ENCODE data around the gene CLDN19. TPM values are rescaled to one million over a fixed set of nuclear protein-coding genes. Genes with fewer than 3 reads are reported as not detected.
"Not testable (repeated sequence)": the region's sequence is repeated elsewhere in the genome, so short reads cannot be mapped to it uniquely, and the experiment has no call there.

Gene CLDN19
- polyA plus RNA-seq, 3 donors, result 92.5 to 133 (median 119) TPM

- peak; percentile 34 for DNase-seq
These were observed 3.5 kb upstream of the CLDN19 start for GRCh38 chr1:42743317-42744147.

GRCh38 chr1:42742617-42743316, 2.7 kb upstream of the CLDN19 start:
- DNase-seq, result no peak

DNA sequence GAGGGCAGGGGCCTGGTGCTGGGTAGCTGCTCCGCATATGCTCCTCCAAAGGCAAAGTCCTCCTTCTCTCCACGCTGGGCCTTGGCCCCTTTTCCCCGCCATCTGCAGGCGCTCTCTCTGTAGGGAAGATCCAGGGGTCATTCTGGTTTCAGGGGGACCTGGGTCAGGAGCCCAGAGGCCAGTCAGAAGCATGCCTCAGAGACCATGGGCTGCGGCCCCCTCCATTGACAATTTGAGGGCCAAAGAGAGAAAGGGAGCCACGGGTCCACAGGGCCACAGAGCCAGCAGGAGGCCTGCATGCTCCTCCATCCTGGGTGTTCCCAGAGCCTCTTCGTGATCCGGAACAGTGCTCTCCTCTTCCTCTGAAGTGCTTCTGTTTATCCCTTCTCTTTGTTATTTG, 2.1 kb upstream of the CLDN19 start:
- DNase-seq, result no peak

- no peak for DNase-seq
These were observed 1.7 kb upstream of the CLDN19 start for GRCh38 chr1:42741706-42742105.

DNA sequence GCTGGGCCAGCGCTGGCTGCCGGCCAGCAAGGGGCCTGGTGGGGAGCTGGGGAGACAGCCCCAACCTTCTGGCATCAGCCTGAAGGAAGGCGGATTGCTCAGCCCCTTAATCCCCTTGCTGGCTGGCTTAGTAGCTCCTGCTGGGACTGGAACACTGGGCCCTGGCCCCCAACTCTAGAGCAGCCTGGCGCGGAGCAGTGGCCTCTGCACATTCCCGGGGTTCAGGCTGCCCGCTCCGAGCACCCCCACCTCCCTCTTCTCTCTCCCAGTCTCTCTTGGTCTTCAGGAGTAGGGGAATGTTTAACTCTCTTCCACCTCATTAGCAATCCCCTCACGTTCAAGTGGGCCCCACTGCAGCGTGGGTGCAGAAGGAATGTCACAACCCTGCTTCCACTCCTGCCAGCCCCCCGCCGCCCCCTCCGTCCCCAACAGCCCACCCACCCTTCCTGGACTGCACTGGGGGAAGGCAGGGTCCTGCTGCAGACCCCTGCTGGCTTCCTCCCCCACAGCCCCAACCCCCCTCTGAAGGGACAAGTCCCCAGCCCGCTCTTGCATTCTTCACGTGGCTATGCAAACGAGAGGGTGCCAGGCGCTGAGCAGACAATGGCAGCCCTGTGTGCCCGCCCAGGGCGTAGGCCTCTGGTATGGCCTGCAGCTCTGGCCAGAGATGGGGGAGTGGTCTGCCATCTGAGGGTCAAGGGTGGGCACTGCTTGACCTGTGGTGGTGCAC, 980 bp upstream of the CLDN19 start:
- DNase-seq, result peak; percentile 70

DNA sequence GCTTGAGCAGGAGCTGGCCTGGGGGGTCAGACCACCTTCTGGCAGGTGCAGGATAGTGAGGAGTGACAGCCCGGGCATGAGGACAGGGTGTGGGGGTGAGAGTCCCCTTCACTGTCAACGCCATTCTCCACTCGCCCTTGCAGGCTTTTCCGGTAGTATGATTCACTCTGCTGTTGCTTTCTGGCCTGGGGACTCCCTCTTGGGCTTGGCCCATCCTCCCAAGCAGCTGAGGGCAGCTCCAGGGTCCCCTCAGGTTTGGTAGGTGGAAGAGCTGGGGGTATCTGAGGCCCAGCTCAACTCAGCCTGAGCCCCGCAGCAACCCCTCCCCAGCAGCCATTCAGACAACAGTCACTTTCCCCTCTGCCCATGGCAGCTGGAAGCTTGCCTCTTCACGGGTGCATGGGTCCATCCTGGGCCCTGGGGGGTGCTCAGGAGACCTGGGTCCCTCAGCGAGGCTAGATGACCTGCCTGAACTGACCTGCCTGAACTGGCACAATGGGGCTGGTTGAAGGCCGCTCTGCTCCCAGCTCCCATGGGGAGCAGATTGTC, 1.3 kb downstream of the CLDN19 start:
- no peak for DNase-seq

GRCh38 chr1:42737986-42738677, 1.9 kb downstream of the CLDN19 start:
- no peak for DNase-seq

- no peak for DNase-seq
These were observed 2.8 kb downstream of the CLDN19 start for GRCh38 chr1:42737257-42737656.

DNA sequence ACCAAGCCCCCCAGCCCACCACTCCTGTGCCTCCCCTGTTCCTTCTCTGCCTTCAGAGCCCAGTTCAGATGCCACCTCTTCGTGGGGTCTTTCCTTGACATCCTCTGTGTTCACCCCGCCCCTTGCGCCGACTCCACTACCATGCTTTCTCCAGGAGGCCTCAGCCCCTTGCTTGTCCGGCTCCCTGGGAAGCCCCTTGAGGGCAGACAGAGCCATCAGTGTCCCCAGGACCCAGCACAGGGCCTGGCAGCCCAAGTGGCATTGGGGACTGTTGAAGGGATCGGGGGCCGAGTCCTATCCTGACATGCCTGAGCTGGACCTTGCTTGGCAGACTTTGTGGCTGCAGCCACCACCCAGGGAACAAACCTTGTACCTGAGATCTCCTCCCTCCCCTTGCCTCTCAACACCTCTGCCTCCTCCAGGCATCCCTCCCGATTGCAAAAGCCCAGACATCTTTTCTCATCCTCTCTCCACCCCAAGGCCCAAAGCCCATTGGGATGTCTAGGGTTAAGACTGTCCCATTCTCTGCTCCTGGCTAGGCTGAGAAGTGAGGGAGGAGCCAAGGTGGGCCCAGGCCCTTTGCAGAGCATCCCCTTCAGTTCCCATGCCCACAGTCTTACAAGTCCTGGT, 3.4 kb downstream of the CLDN19 start:
- DNase-seq, result no peak

- DNase-seq, result no peak
These were observed 3.9 kb downstream of the CLDN19 start for GRCh38 chr1:42736152-42736551.

DNA sequence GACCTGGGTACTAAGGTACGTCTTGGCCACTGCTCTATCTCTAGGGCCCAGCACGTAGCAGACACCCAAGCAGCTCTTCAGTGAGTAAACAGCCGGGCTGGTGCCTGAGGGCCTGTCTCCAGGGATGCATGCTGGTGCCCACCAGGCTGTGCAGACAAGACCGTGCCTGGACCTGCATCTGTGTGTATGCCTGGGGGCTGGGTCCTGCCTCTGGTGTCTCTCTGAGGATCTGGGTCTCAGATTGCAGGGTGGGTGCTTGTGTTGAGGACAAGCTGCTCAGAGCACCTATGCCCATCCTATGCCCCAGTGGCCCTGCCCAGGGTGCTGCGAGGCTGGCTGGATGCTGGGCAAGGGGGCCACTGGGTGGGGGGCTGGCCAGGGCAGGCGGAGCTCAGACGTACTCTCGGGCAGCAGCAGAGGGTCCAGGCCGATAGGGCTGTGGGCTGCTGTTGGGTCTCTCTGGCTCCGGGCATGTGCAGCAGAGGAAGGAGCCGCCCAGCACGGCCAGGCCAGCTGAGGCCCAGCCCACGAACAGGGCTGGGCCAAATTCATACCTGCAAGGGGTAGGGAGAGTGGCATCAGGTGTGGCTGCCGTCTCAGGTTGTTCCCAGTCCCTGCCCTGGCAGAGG, 4.4 kb downstream of the CLDN19 start:
- DNase-seq, result no peak

DNA sequence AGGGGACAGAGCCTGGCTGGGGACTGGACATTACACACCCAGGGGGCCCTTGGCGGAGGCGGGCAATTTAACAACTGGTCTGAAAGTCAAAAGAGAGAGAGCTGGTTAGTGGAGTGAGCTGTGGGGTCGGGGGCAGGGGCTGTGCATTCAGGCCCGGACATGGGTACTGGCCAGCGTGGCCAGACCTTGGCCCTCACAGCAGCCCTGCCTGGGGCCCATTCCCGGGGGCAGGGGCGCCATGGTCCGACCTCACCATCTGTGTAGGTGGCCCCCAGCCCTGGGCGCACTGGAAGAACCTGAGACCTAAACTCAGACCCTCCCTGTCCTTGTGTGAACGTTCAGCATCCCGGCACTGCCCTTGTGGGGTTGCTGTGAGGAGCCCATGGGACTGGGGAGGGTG, 5.0 kb downstream of the CLDN19 start:
- no peak for DNase-seq

DNA sequence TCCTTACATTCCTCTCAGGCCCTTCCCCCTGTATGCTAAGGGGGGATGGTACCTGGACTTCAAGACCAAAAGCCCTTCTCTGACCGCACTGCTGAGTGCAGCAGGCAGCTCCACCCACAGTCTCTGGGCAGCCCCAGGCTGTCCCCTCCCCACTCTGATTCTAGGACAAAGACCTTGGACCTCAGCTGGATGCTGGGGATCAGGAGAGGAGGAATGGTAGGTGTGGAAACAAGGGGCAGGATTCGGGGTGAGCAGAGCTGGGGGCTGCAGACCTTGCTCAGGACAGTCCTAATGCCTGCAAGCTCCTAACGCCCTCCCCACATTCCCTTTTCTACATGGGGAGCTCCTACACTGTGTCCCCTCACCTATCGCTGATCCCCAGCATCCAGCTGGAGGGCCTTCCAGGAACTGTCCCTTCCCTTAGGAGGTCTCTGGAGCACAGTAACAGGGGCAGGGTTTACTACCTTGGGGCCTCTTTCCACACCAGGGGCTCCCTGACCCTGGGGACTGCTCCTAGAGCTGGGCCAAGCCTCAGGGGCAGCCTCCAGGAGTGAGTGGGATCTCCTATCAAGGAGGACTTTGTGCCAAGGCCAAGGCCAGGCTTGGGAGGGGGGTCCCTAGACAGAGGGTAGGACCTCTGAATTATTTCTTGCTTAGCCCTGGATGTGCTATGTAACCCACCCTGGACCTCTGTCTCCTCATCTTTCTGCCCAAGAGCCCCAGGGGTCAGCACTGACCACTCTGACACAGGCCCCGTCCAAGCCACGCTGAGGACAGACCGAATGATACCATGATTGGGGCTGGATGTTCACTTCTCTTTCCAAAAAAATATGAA, 5.6 kb downstream of the CLDN19 start:
- peak; percentile 16 for DNase-seq

- no peak for DNase-seq
These were observed 6.4 kb downstream of the CLDN19 start for GRCh38 chr1:42733415-42734200.

GRCh38 chr1:42732126-42732680, 7.8 kb downstream of the CLDN19 start:
- no peak for DNase-seq

DNA sequence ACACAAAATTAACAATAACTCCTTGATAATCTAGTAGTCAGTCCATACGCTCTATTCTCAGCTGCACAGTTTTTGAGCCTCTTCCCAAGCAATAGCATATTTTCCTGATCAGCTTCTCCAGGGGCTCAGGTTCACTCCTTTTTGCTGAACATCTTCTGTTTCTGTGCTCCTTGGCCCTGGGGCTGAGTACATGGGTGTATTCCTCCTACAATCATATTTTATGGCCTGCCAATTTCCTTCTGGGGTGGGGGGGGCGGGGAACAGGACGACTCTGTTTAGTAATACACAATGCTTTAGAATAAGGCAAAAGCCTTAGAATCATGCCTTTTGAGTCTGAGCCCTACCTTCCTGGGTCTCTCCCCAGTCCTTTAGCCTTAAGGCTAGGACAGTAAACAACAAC, 8.5 kb downstream of the CLDN19 start:
- DNase-seq, result no peak

- no peak for DNase-seq
These were observed 9.0 kb downstream of the CLDN19 start for GRCh38 chr1:42730988-42731387.

DNA sequence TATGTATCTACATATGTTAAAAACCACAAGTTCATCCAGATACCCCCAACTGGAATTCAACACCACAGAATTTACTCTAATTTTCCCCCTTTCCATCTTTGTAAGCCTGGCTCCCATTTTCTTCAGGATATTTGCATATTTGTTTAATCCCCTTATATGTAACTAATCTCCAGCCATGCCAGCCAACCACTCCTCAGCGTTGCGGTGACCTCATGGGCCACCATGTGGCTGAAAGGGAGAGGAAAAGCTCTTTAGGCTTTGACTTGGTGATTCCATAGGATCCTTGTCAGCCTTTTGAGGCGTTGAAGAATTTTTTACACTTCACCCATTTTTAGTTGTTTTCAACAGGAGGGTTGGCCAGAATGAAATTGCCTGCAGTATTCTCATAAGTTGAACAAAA, 10.0 kb downstream of the CLDN19 start:
- no peak for DNase-seq

DNA sequence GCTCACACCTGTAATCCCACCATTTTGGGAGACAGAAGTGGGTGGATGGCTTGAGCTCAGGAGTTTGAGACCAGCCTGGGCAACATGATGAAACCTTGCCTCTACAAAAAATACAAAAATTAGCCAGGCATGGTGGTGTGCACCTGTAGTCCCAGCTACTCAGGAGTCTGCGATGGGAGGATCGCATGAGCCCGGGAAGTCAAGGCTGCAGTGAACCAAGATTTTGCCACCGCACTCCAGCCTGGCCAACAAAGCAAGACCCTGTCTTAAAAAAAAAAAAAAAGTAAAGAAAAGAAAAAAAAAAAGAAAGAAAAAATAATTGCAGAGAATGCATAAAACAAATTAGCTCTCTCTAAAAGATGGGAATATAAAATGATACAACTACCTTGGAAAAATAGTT, 14.2 kb downstream of the CLDN19 start:
- not testable (repeated sequence) for DNase-seq

Data from renal pelvis (tissue), 4 donors.